GM12892 (cell line): ENCODE data around the gene FAM187B.

Source experiments
- POLR2A ChIP-seq: IDR thresholded peaks from 2 replicates; pipeline ENCODE4 v1.6.1; 2011; ENCODE audit warnings: low read depth, low read length, control low read depth
- POLR2AphosphoS5 ChIP-seq: IDR thresholded peaks from 2 replicates; pipeline ENCODE4 v1.6.1; 2011; ENCODE audit warnings: low read depth, low read length, control low read depth

DNA sequence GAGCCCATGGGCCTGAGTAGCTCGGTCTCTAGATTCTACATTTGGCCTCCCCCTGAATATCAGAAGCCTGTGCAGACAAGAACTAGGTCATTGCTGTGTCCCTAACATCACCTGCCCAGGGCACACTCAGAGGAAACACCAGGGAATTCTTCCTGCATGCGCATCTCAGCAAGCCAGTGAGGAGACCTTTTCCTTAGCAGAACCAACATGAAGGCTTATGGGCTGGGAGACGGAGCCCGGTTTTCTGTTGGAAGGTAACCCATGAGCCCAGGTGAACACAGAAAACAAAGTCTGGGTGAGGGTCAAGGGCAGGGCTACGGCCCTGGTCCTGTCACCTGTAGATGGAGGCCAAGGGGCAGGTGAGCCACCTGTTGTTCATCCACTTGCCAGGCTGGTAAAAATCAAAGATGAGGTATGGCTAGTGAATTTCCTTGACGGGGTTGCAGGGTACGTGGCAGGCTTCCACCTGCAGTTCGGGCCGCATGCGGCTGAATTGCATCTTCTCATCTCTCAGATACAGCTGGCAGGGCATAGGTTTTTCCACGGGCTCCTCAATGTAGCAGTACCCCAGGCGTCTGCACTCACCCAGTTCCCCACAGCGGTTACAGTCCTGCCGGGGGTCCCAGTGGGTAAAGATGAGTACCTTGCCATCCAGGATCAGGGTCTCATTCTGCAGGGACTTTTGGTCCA lies 3.6 kb upstream of the FAM187B start:
- no peak for TF ChIP-seq POLR2A
- TF ChIP-seq POLR2AphosphoS5, result no peak
